HG02610 (cell line): Measurements from ENCODE around the gene KLF13.

ENCODE experiments used
- ATAC-seq: cut with Tn5 transposase; IDR thresholded peaks from one replicate; pipeline ENCODE4 v1.9.1; 2021; ENCODE audit warnings: mild to moderate bottlenecking, moderate library complexity; ENCODE audit not compliant: unreplicated experiment

KLF13 gene

DNA sequence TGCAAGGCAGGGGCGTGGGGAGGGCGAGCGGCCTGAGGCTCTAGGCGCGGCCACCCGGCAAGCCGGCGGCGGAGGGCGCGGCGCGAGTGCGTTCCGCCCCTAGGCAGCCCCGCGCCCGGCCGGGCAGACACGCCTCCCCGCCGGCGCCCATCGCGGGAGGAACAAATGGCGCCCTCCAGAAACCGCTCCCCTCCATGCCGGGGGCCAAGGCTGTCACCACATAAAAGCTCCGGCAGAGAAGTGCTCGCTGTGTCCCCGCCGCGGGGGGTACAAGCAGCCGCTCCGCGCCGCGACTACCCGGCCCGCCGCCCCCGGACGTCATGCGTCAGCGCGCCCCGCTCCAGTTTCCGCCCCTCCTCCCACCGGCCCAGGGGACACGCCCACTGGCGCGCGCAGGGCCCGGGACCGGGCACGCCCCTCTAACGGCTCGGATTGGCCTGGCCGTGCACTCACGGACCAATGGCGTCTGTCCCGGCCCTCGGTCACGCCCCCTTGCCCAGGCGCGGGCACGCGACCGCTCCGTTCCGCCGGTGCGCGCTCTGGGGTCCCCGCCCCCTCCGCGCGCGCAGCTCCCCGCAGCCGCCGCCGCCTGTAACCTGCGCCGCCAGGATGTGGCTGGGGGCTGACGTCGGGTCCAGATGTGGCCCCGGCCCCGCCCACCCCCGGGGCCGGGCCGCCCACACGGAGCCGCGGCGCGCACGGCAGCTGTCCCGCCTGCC lies at the start of gene KLF13:
KLF13 (plus strand) TSS at position 680 of the 719 bp plus-strand sequence. CDS start 378 bp downstream, outside the sequence.
- ATAC-seq: peak; percentile 64

DNA sequence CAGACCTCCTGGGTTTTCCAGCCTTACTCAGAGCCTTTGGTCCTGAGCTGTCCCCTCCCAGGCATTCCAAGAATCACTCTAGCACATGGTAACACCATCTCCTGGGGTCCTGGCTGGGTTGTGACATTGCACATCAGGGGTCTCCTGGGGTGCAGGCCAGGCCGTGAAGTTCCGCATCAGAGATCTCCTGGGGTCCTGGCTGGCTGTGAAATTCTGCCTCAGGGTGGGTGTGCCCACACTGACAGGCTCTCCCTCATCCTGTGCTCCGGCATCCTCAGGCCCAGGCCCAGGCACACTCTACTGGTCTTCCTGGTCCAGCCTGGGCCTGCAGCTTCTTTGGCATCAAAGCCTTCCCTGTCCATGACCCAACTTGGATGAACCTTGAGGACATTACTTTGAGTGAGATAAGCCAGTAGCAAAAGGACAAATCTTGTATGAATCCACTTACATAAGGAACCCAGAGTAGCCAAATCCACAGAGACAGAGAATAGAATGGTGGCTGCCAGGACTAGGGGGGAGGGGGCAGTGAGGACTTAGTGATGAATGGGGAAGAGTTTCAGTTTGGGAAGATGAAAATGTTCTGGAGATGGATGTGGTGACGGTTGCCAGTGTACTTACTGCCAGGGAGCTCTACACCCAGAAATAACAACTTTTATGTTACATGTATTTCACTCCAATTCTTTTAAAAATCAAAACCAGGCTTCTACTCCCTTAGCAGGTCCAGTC lies 49.1 kb upstream of the KLF13 start:
- no peak for ATAC-seq

DNA sequence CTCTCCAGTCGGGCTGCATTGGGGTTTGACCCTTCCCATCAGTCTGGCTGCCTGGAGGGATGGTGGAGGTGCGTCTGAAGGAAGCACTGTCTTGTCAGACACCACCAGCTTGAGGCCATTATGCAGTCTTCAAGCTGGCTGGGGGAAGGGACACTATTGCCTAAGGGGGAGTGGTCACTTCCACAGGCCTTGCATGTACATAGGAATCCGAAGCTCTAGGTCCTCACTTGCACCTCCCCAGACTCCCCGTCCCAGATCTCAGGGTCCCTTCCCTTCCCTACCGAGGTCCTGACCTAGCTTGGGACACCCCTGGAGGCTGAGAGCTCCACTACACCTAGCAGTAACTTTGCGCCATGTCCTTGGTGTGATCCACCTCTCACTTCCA lies 48.6 kb upstream of the KLF13 start:
- ATAC-seq: no peak

DNA sequence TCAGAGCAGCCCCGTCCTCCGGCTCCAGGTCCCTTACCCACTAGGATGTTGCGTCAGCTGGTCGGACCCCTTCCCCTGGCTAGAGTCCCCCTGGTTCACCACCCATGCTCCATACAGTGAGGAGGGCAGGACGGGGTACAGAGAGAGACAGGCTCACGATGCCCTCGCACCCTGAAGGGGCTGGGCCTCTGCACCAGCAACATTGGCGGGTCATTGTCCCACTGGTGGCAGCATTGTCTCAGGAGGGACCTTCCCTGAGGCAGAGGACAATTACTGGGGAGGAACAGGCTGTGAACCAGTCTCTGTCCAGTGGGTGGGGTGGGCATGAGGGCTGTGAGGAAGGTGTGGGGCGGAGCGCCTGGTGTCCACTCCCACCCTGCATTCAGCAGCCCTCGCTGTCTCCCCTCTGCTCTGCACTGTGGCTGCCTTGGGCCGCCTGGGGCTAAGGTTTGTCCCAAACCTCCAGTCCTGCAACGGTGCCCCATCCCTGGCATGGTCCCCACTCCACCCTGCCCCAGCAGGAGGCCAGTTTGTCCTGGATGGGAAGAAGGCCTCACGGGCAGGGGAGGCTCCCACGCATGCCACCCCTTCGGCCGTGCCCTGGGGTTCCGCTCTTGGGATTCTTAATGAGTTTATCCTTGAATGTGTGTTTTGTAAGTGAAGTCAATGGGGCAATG lies 48.0 kb upstream of the KLF13 start:
- no peak for ATAC-seq

DNA sequence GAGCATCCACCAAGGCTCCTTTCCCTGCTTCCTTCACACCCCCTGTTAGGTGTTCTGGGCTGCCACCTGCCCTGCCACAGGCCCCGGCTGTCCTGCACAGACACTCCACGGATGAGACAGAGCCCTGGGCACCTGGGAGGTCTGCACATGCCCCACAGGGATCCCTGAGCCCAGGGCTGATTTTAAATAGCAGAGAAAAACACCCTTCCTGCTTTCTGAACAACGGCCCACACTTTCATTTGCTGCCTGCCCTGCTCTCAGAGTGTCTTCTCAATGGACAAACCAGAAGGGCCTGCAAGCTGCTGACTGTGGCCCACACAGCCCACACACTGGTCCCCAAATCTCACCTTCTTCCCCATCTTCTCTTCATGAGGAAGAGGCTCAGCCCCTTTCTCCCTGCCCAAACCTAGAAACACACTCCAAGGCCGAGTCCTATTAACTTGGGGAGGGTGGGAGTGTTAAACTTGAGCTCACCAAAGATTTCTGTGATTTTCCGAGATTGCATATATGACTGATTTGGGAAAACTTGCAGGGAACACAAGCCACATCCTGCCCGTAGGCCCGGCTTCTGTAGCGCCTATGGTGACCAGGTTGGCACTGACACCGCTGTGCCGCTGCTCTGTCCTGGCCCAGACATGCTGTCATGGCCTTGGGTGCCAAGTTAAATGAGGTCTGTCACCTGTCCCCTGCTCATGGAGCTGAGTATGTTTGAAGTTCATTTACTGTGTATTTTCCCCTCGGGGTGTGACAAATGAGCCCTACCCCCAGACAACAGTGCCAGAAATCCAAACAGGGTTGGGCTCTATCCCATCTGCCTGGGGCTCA lies 47.2 kb upstream of the KLF13 start:
- no peak for ATAC-seq

DNA sequence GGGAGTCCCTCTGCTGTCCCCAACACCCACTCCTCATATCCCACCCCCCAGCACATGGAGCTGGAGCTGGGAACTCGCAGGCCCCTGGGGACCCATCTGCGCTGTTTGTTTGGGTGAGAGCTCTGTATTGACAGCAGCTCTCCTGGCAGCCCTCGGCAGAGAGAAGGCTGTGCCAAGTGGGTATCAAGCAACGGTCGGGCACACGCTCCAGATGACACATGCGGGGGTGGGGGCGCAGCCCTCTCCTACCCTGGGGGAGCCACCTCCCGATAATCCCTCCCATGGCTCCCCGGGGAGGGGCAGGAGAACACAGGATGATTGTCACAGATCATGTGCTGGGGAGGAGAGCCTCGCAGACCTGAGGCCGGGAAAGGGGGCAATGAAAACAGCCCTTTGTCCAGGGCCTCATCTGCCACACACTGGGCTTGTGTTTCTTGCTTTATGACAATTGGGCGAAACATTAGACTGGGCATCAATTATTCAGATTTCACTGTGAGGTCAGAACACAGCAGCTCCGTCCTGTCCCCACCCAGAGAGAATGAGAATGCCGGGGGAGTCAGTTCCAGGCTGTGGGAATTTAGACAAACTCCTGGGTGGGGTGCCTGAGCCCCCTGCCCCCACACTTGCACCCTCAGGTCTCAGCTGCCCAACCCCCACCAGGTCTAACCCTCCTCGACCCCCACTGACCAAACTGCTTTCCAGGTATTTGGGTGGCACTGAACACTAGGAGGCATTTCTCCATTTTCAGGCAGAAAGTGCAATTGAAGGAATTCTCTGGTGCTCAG lies 46.4 kb upstream of the KLF13 start:
- no peak for ATAC-seq

DNA sequence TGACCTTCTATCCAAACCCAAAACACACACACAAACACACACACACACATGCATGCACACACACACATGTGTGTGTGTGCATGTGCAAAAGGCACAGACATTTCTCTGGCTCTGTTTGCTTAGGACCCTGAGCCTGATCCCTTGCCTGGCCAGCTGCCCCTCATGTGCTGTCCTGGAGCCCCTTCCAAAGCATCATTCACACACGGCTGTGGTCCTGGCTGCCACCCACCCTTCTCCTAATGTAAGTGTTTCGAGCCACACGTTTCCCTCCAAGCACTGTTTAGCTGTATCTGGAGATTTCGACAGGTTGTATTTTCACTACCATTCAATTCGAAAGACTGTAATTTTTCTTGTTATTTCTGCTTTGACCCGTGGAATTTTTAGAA lies 45.8 kb upstream of the KLF13 start:
- no peak for ATAC-seq

DNA sequence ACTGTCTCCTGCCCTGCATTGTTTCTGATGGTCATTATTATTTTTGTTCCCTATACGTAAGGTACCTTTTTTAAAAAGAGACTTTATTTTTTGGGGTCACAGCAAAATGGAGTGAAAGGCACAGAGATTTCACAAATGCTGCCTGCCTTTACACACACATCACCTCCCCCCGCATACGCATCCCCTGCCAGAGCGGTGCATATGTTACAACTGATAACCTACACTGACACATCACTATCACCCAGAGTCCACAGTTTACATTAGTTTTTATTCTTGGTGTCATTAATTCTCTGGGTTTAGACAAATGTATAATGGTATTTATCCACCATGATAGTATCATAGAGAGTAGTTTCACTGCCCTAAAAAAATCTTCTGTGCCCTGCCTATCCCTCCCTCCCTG lies 43.6 kb upstream of the KLF13 start:
- ATAC-seq: no peak

DNA sequence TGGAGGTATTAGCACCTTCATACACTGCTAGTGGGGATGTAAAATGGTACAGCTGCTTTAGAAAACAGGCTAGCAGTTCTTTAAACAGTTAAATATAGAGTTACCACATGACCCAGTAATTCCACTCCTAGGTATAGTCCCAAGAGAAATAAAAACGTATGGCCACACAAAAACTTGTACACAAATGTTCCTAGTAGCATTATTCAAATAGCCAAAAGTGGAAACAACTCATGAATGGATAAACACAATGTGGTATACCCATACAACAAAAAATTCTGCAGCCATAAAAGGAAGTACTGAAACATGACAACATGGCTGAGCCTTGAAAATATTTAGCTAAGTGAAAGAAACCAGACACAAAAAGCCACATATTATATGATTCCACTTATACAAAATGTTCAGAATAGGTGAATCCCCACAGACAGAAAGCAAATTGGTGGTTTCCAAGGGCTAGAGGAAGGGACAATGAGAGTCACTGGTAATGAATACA lies 40.8 kb upstream of the KLF13 start:
- peak; percentile 87 for ATAC-seq

DNA sequence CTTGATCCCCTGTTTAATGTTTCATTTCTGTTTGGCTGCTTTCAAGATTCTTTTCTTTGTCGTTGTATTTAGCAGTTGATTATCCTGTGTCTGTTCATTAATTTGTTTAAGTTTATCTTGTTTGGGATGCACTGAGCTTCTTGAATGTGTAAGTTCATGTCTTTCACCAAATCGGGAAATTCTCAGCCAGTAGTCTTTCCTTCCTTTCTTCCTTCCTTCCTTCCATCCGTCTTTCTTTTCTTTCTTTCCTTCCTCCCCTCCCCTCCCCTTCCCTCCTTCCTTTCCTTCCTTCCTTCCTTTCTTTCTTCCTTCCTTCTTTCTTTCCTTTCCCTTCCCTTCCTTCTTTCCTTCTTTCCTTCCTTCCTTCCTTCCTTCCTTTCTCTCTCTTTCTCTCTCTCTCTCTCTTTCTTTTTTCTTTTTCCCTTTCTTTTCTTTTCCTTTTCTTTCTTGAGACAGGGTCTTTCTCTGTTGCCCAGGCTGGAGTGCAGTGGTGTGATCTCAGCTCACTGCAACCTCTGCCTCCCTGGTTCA lies 35.5 kb upstream of the KLF13 start:
- ATAC-seq: no peak

DNA sequence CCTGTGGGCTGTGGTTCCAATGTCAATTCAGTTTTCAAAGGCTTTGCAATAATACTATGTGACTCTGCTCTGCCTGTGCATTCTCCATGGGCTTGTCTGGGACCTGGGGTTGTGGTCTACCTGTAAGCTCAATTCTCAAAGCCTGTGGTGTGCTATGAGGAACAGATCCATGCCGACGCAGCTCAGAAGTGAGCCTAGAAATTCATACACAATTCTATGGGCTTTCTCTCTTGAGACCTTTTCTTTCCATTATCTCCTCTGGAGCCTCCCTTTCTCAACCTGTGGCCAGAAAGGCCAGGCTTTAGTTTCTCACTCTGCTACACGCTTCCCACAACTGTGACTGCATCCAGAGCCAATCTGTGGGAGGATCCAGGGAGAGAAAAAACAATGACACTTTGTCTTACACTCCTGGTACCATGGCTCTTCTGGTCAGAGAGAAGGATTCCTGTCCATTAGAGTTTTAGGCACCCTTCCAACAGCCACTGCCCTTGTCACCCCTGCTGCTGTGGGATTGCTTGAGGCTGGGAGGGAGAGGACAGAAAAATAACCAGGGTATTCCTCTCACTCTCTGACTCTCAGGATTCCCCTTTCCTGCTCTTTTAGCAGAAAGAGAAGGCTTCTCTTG lies 34.1 kb upstream of the KLF13 start:
- ATAC-seq: no peak

DNA sequence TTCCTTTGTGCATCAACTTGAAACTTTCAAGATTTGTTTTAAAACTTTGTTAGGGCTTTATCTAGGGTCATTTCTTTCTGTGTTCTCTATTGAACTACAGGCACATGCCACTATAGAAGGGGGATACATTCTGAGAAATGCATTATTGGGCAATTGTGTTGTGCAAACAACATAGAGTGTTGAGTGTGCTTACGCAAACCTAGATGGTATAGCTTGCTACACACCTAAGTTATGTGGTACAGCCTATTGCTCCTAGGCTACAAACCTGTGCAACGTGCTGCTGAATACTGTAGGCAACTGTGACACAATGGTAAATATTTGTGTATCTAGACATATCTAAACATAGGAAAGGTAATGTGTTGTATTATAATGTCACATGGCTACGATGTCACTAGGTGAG lies 33.0 kb upstream of the KLF13 start:
- no peak for ATAC-seq

DNA sequence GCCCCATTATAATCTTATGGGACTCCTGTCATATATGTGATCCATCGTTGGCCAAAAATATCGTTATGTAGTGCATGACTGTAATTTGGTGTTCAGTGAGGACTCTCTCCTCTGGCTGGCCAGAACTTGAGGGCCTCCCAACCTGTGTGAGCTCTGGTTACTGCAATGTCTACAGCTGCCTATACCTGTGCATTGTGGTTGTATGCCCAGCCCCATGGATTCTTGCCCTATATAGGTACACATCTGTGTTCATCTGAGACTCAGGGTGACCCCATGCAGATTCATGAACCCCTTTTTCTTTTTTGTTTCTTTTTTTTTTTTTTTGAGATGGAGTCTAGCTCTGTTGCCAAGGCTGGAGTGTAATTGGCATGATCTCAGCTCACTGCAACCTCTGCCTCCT lies 32.6 kb upstream of the KLF13 start:
- ATAC-seq: no peak

DNA sequence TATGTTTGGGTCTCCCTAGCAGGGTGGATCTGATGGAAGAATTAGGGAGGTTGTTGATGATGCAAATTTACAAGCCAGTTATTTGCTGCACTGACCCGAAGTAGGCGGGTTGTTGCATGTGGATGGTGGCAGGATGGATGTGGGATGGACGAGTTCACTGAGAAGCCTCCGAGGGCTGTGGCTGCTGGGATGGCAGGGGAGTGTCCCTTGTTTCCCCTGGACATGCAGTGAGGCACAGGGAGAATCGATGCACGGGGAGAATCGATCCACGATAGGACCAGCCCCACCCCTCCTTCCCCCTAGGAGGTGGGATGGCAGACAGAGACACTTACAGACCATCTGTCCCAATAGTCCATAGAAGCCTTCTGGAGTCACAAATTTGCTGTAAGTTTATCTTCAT lies 31.0 kb upstream of the KLF13 start:
- ATAC-seq: no peak

DNA sequence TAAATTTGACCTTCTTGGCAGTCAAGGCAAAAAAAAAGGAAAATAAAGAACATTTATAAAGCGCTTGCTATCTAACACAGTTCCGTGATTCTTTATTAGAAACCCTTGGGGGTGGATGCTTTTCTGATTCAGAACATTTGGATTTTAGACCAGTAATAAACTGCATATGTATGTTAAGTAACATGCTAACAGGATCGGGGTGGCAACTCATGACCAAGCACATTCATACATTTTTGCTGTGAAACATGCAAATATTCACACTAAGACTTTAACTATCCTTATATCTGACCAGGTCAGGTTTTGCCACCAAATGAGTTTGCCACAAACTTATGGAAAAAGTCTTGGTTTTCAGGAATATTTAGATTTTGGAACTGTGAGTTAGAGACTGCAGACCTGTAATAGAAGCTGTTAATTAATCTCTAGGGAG lies 30.4 kb upstream of the KLF13 start:
- ATAC-seq: no peak

DNA sequence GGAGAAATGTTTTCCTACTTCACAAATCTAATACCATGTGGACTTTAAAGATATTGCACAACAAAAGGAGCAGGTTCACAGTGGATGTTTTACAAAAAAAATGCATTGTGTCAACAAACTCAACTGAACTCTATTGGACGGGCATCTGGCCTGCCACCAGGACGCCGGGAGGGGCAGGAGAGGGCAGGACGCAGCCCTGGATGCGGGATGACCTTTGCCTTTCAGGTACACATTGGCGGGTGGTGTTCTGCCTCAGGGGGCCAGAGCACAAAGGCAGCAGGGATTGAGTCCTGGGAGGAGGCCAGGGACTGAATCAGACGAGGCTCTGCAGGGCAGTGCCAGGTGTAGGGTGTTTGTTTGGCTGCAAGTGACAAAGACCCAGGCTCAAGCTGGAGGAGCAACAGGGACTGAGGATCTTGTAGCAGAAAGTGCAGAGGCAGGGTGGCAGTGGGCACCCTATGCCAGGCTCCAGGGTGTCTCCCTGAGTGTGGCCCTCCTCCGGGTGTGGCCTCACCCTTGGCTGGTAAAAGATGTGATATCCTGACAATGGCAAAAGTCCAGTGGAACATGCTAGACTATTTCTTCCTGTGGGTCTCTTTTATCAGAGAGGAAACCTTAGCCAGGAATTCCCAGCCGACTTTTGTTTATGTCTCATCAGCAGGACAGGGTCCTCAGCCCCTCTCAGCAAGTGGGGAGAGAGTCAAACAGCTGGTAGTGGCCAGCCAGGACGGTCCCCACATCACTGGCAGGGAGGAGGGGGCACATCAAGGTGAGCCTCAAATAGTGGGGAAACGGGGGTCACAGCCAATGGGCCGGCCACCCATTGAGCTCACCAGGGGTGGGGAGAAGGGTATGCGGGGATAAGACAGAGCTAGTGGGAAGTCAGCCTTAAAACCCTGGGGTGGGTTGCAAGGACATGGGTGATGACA lies 29.7 kb upstream of the KLF13 start:
- ATAC-seq: no peak

DNA sequence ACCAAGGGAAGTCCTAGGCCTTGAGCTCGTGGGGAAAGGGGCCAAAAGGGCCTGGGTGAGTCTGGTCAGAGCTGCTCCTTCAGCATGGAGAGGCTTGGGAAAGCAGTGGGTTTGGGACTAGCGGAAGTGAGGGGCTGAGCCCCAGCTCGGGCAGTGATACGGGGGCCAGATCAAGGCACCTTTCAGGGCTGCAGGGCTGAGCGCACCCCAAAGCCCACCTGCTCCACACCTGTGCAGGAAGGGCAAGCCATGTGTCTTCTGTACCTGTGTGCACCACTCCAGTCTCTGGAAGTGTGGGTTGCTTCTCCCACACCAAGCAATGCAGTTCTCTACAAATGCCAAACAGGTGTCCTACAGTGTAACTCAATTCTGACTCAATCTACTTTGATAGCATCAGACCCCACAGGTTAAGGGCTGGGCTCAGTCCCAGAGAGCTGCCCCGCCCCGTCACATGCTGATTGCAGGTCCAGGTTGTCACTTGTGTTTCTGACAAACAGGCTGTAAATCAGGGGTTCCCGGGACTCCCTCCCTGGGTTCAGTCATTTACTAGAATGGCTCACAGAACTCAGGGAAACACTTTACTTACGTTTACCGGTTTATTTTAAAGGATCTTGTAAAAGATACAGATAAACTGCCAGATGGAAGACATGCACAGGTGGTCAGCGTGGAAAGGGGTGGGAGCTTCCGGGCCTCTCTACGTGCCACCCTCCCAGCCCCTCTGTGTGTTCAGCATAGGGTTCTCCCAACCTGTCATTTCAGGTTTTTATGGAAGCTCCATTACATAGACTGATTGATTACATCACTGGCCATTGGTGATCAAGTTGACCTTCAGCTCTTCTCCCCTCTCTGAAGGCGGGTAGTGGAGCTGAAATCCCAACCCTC lies 28.8 kb upstream of the KLF13 start:
- no peak for ATAC-seq
